SU-DHL-6 (cell line): ENCODE results near the gene MPV17L.
"Not testable (repeated sequence)": the region's sequence is repeated elsewhere in the genome, so short reads cannot be mapped to it uniquely, and the experiment has no call there.

Experiments
- H2AFZ ChIP-seq: fragments of 200-600 bp; sonication (generic); 2 replicates; pipeline ENCODE4 v1.6.1; 2014; ENCODE audit warnings: low read depth, mild to moderate bottlenecking, moderate library complexity, mixed read lengths, antibody characterized with exemption, low read length; ENCODE audit not compliant: severe bottlenecking
- H3F3A ChIP-seq: fragments of 200-600 bp; shearing (Covaris generic); 2 replicates; pipeline ENCODE4 v1.6.0; 2016; ENCODE audit warnings: antibody characterized with exemption, mild to moderate bottlenecking; ENCODE audit not compliant: insufficient read depth
- H3K27ac ChIP-seq: fragments of 200-600 bp; sonication (generic); 2 replicates; pipeline ENCODE4 v1.5.1; 2016; ENCODE audit warnings: low read depth, mild to moderate bottlenecking, low read length, moderate library complexity, mixed read lengths
- H3K27me3 ChIP-seq: fragments of 200-600 bp; sonication (generic), shearing (Covaris generic); 2 replicates; pipeline ENCODE4 v1.6.0; 2014; ENCODE audit warnings: mild to moderate bottlenecking, low read length
- H3K36me3 ChIP-seq: fragments of 200-600 bp; sonication (generic); 2 replicates; pipeline ENCODE4 v1.6.1; 2014; ENCODE audit warnings: mild to moderate bottlenecking, low read length, mixed read lengths
- H3K4me2 ChIP-seq: fragments of 300-600, 200-600 bp; shearing (Covaris generic), sonication (generic); 2 replicates; pipeline ENCODE4 v1.6.0; 2014; ENCODE audit warnings: low read length, low read depth, mild to moderate bottlenecking; ENCODE audit not compliant: poor library complexity, severe bottlenecking
- H3K4me3 ChIP-seq: fragments of 200-600 bp; sonication (generic); 2 replicates; pipeline ENCODE4 v1.5.1; 2014; ENCODE audit warnings: antibody characterized with exemption, low read length, mild to moderate bottlenecking, mixed read lengths; ENCODE audit not compliant: insufficient read depth, poor library complexity, severe bottlenecking
- H3K79me2 ChIP-seq: fragments of 200-600 bp; sonication (generic); 2 replicates; pipeline ENCODE4 v1.6.1; 2014; ENCODE audit warnings: mild to moderate bottlenecking, low read length, moderate library complexity; ENCODE audit not compliant: insufficient read depth
- H3K9ac ChIP-seq: fragments of 200-600 bp; sonication (generic); 2 replicates; pipeline ENCODE4 v1.7.0; 2014; ENCODE audit warnings: mild to moderate bottlenecking, low read length
- H3K9me2 ChIP-seq: fragments of 200-600 bp; sonication (generic); replicated peaks from 2 replicates; pipeline ENCODE4 v1.6.1; 2014; ENCODE audit warnings: low read length; ENCODE audit not compliant: insufficient read depth
- H3K9me3 ChIP-seq: fragments of 200-600 bp; sonication (generic); 2 replicates; pipeline ENCODE4 v1.6.1; 2014; ENCODE audit warnings: low read length, mixed read lengths; ENCODE audit not compliant: insufficient read depth
- H4K20me1 ChIP-seq: fragments of 200-600 bp; sonication (generic); 2 replicates; pipeline ENCODE4 v1.6.1; 2014; ENCODE audit warnings: low read depth, mild to moderate bottlenecking, antibody characterized with exemption, low read length, moderate library complexity, mixed read lengths
- CTCF ChIP-seq: fragments of 200-600 bp; sonication (generic); IDR thresholded peaks from one replicate; pipeline ENCODE4 v1.5.1; 2017; ENCODE audit warnings: antibody characterized with exemption, mild to moderate bottlenecking, low read length, moderate library complexity; ENCODE audit not compliant: insufficient read depth, poor library complexity, severe bottlenecking
- EZH2phosphoT487 ChIP-seq: fragments of 200-600 bp; sonication (generic), shearing (Covaris generic); conservative IDR thresholded peaks from 2 replicates; pipeline ENCODE4 v1.6.1; 2018; ENCODE audit warnings: mild to moderate bottlenecking, antibody characterized with exemption, low read length, moderate library complexity, mixed read lengths

The MPV17L gene

GRCh38 chr16:15382810-15383209, 12.7 kb upstream of the MPV17L start:
- not testable (repeated sequence) for H3K4me3 ChIP-seq, H3K27ac ChIP-seq, H3K4me2 ChIP-seq, H3K9me2 ChIP-seq, H3K9me3 ChIP-seq, H3K27me3 ChIP-seq, H3F3A ChIP-seq, H3K79me2 ChIP-seq, H3K9ac ChIP-seq, H4K20me1 ChIP-seq, H3K36me3 ChIP-seq, H2AFZ ChIP-seq

- H3K9me2 ChIP-seq, H3K9ac ChIP-seq: not testable (repeated sequence)
These were observed 7.5 kb upstream of the MPV17L start for GRCh38 chr16:15388060-15388459.

GRCh38 chr16:15389916-15390315, 5.6 kb upstream of the MPV17L start:
- not testable (repeated sequence) for H2AFZ ChIP-seq, H3K9me2 ChIP-seq, H3K9ac ChIP-seq, H3F3A ChIP-seq, H3K4me3 ChIP-seq, H3K4me2 ChIP-seq, H3K36me3 ChIP-seq, H4K20me1 ChIP-seq, H3K27me3 ChIP-seq, H3K27ac ChIP-seq, H3K9me3 ChIP-seq, H3K79me2 ChIP-seq

More at GRCh38 chr16:15388060-15388459, 7.5 kb upstream of the MPV17L start:
- not testable (repeated sequence) for H2AFZ ChIP-seq, H3K27ac ChIP-seq, H3K27me3 ChIP-seq, H3F3A ChIP-seq, H3K4me3 ChIP-seq, H3K79me2 ChIP-seq, H4K20me1 ChIP-seq, H3K9me3 ChIP-seq, H3K36me3 ChIP-seq, H3K4me2 ChIP-seq

- H3K4me3 ChIP-seq, H2AFZ ChIP-seq, H3F3A ChIP-seq, H3K27ac ChIP-seq, H3K4me2 ChIP-seq, H3K36me3 ChIP-seq, H3K9ac ChIP-seq, H4K20me1 ChIP-seq, H3K9me2 ChIP-seq, H3K27me3 ChIP-seq, H3K9me3 ChIP-seq, H3K79me2 ChIP-seq: not testable (repeated sequence)
These were observed 2.5 kb upstream of the MPV17L start for GRCh38 chr16:15393025-15393424.

GRCh38 chr16:15396509-15396829, 915 bp downstream of the MPV17L start:
- H3K9ac ChIP-seq, H3K27me3 ChIP-seq, H3F3A ChIP-seq, H3K79me2 ChIP-seq, H3K4me3 ChIP-seq, H4K20me1 ChIP-seq, H2AFZ ChIP-seq, H3K9me3 ChIP-seq, H3K4me2 ChIP-seq, H3K9me2 ChIP-seq, H3K27ac ChIP-seq, H3K36me3 ChIP-seq: not testable (repeated sequence)

GRCh38 chr16:15396948-15397594, 1.5 kb downstream of the MPV17L start:
- Histone ChIP-seq H3K9ac (no peak overlapping the region), H2AFZ (no peak overlapping the region), H3K36me3 (no peaks in the 10 kb centered on the region), H4K20me1 (no peaks in the 10 kb centered on the region), H3K27me3 (no peaks in the 10 kb centered on the region), H3K27ac (no peak overlapping the region), H3K9me3 (no peaks in the 10 kb centered on the region), H3K4me2 (no peak overlapping the region), H3K79me2 (no peaks in the 10 kb centered on the region), H3K9me2 (no peaks in the 10 kb centered on the region), H3F3A (no peaks in the 10 kb centered on the region), H3K4me3 (no peak overlapping the region)
- TF ChIP-seq EZH2phosphoT487 = no peak
- TF ChIP-seq CTCF = no peak
